Right atrium auricular region (tissue), 2 donors: ENCODE measurements around the gene SLC9A9. TPM values are rescaled to one million over a fixed set of nuclear protein-coding genes. Genes with fewer than 3 reads are reported as not detected.

Experiments
- DNase-seq: peaks from one replicate; pipeline ENCODE4 v3.0.0-alpha.2; 2019; ENCODE audit warnings: low spot score
- H3K27ac ChIP-seq, 2 donors: fragments of 200-600 bp; sonication (generic); 1 replicate in 1 of 2; 2 replicates in 1 of 2; pipeline ENCODE4 v1.5.1; 2016 to 2019
- H3K27me3 ChIP-seq, 2 donors: fragments of 200-600 bp; sonication (generic); one replicate each; pipeline versions ENCODE4 v1.5.1 to v1.6.0; 2017 to 2019
- H3K36me3 ChIP-seq: fragments of 200-600 bp; sonication (generic); one replicate; pipeline ENCODE4 v1.5.1; 2016
- H3K4me1 ChIP-seq, 2 donors: fragments of 200-600 bp; sonication (generic); one replicate each; pipeline versions ENCODE4 v1.5.1 to v1.6.0; 2017 to 2019
- H3K4me3 ChIP-seq, 2 donors: fragments of 200-600 bp; sonication (generic); 1 replicate in 1 of 2; 2 replicates in 1 of 2; pipeline ENCODE4 v1.5.1; 2017 to 2019; ENCODE audit warnings: mild to moderate bottlenecking in 1 of 2, moderate library complexity in 1 of 2
- H3K9me3 ChIP-seq, 2 donors: fragments of 200-600 bp; sonication (generic); one replicate each; pipeline ENCODE4 v1.5.1; 2019
- total RNA-seq, 2 donors: library from RNA; depleted of rRNA; stranded (reverse); fragments of >200 nt; gene quantifications; one replicate each; pipeline ENCODE4 v1.1.0, GENCODE V29; 2016
- TF ChIP-seq, protein P1 (sequence below), 2 donors: fragments of 200-600 bp; sonication (generic); IDR thresholded peaks; one replicate each; pipeline ENCODE4 v1.5.1; 2019; ENCODE audit warnings: antibody characterized with exemption in 2 of 2

The SLC9A9 gene
- total RNA-seq, 2 donors from 2014 or later: 3.1 to 4.2 TPM

DNA sequence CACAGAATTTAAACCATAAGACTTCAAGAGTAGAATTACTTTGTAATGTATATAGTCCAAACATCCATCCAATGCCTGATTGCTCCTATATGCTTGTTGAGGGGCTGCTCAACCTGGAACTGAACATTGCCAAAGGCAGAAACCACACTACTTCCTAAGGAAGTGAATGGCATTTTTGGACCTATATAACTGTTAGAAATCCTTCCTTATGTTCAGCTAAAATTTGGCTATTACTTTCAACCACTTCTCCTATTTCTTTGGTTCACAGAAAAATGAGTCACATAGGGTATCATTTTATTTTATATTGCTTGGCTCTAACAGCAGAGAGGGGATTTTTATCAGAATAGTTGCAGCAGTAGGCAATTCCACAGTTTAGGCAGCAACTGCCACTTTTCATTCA lies 342.1 kb downstream of the SLC9A9 start:
- no peak for DNase-seq
- Histone ChIP-seq H3K9me3 (no peaks in the 10 kb centered on the region), H3K36me3 (no peaks in the 10 kb centered on the region), H3K27ac (no peak overlapping the region), H3K4me1 (no peaks in the 10 kb centered on the region), H3K4me3 (no peak overlapping the region), H3K27me3 (no peaks in the 10 kb centered on the region)
- TF ChIP-seq, protein P1, sequence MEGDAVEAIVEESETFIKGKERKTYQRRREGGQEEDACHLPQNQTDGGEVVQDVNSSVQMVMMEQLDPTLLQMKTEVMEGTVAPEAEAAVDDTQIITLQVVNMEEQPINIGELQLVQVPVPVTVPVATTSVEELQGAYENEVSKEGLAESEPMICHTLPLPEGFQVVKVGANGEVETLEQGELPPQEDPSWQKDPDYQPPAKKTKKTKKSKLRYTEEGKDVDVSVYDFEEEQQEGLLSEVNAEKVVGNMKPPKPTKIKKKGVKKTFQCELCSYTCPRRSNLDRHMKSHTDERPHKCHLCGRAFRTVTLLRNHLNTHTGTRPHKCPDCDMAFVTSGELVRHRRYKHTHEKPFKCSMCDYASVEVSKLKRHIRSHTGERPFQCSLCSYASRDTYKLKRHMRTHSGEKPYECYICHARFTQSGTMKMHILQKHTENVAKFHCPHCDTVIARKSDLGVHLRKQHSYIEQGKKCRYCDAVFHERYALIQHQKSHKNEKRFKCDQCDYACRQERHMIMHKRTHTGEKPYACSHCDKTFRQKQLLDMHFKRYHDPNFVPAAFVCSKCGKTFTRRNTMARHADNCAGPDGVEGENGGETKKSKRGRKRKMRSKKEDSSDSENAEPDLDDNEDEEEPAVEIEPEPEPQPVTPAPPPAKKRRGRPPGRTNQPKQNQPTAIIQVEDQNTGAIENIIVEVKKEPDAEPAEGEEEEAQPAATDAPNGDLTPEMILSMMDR (IDR thresholded peaks at IDR 0.05): no peak

DNA sequence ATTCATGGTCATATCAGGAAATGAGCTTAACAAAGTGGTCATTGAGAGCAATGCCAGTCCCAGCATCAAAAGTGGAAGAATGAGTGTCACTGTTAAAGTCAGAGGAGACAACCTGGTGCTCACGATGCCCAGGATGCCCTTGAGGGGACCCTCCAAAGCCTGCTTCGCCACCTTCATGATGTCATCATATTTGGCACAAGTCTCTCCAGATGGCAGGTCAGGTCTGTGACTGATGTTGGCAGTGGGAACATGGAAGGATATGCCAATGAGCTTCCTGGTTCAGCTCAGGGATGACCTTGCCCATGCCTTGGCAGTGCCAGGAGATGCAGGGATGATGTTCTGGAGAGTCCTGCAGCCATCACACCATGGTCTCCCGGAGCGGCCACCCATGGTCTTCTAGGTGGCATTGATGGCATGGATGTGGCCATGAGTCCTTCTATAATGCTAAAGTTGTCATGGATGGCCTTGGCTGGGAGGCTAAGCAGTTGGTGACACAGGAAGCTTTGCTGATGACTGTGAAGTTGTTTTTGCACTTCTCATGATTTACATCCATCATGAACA lies 344.9 kb downstream of the SLC9A9 start:
- Histone ChIP-seq H3K4me1 (no peaks in the 10 kb centered on the region), H3K9me3 (no peaks in the 10 kb centered on the region), H3K27me3 (no peaks in the 10 kb centered on the region), H3K27ac (no peak overlapping the region), H3K36me3 (no peaks in the 10 kb centered on the region), H3K4me3 (no peak overlapping the region)
- no peak for DNase-seq
- TF ChIP-seq, protein P1 (IDR thresholded peaks at IDR 0.05): no peak

DNA sequence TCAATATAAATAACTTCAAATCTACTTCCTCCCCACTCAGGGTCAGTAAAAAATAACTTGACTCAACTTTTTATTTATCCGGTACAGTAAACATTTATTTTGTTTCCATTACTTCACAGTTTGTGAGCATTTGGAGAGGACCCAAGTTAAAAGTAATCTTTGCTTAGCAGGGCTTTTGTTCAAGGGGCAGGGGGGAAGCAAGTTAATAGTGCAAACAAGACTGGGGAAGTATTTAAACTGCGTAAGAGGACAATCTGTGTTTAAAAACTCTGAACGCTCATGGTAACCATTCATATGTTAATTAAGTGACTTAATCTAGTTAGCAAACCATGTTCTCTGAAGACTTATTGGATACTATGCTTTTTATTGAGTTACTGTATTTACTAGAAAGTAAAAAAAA lies 346.2 kb downstream of the SLC9A9 start:
- DNase-seq: no peak
- no peaks in the 10 kb centered on the region for H3K4me1 ChIP-seq
- no peak overlapping the region for H3K27ac ChIP-seq
- H3K9me3 ChIP-seq: no peaks in the 10 kb centered on the region
- TF ChIP-seq, protein P1 (IDR thresholded peaks at IDR 0.05): no peak
- no peak overlapping the region for H3K4me3 ChIP-seq
- H3K36me3 ChIP-seq: no peaks in the 10 kb centered on the region
- no peaks in the 10 kb centered on the region for H3K27me3 ChIP-seq

DNA sequence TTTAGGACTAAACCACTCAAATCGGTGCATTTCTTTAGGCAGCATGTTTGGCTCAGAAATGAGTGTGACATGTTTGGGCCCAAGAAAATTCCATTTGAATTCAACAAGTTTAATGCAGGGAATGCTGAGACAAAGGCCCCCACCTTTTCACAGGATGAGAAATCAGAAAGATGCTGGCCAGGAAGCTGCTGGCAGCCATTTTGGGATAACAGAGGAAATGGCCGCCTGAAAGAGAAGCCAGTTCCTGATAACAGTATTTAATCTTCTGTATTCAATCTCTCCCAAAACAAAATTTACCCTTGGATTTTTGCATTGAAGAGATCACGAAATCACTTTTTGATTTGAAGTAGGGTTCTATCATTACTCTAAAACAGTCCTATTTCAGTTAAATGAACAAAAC lies 350.9 kb downstream of the SLC9A9 start:
- Histone ChIP-seq H3K9me3 (no peaks in the 10 kb centered on the region), H3K27me3 (no peaks in the 10 kb centered on the region), H3K36me3 (no peaks in the 10 kb centered on the region), H3K4me1 (no peaks in the 10 kb centered on the region), H3K4me3 (no peak overlapping the region), H3K27ac (no peak overlapping the region)
- DNase-seq: no peak
- TF ChIP-seq, protein P1 (IDR thresholded peaks at IDR 0.05): no peak

DNA sequence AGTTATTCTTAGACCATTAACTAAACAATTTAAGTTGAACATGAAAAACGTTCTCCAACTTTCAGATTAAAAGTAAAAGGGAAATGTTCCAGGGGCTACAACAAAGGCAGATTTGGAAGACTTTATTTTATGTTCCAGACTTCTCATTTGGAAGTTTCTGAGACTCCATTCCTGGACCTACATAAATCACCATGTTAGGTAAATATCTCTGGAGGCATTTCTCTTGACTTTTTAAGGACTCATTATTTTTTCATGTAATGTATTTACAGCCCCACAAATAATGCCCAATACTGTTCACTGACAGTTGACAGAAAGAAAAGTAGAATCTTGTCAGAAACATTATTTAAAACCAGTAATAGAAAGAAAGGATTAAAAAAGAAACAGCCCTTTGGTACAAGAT lies 352.1 kb downstream of the SLC9A9 start:
- Histone ChIP-seq H3K27me3 (no peaks in the 10 kb centered on the region), H3K27ac (no peak overlapping the region), H3K36me3 (no peaks in the 10 kb centered on the region), H3K4me3 (no peak overlapping the region), H3K4me1 (no peaks in the 10 kb centered on the region), H3K9me3 (no peaks in the 10 kb centered on the region)
- TF ChIP-seq, protein P1 (IDR thresholded peaks at IDR 0.05): no peak
- DNase-seq: no peak

DNA sequence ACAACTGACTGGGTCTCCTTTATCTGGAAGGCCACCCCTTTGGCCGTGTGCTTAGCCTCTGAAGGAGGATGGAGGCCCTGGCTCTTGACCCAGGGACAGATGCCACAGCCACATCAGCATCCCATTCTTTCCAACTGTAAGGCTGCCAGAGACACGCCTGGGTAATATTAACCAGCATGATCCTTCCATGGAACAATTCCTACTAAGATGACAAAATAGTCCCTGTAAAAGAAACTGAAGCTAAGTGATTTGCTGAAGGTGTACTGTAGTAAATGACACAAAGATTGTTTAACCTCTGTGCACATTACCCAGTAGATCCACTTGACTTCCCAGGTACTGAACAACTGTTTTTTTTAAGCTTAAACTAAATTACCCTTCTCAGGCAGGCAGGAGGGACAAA lies 352.7 kb downstream of the SLC9A9 start:
- H3K4me1 ChIP-seq: no peaks in the 10 kb centered on the region
- no peak overlapping the region for H3K4me3 ChIP-seq
- no peak overlapping the region for H3K27ac ChIP-seq
- no peaks in the 10 kb centered on the region for H3K9me3 ChIP-seq
- no peaks in the 10 kb centered on the region for H3K27me3 ChIP-seq
- TF ChIP-seq, protein P1 (IDR thresholded peaks at IDR 0.05): no peak
- no peaks in the 10 kb centered on the region for H3K36me3 ChIP-seq
- DNase-seq: no peak
